HG03558 (cell line): ENCODE results near the gene CXCL11.
"Not testable (repeated sequence)": the region's sequence is repeated elsewhere in the genome, so short reads cannot be mapped to it uniquely, and the experiment has no call there.

Experiments
- ATAC-seq: cut with Tn5 transposase; IDR thresholded peaks from one replicate; pipeline ENCODE4 v1.9.1; 2021; ENCODE audit warnings: moderate number of reproducible peaks; ENCODE audit not compliant: unreplicated experiment; ENCODE audit errors: extremely low read depth

The CXCL11 gene

GRCh38 chr4:76035799-76036380 is at the start of gene CXCL11:
Gene CXCL11, minus strand, starts transcription at chr4:76036070. Its CDS starts 83 bp downstream, at chr4:76035987.
- ATAC-seq = no peak

GRCh38 chr4:76084542-76084941 is 48.7 kb upstream of the CXCL11 start:
- ATAC-seq = no peak

GRCh38 chr4:76083386-76083988 is 47.6 kb upstream of the CXCL11 start:
- no peak for ATAC-seq

GRCh38 chr4:76078033-76078613 is 42.3 kb upstream of the CXCL11 start:
- ATAC-seq = no peak

GRCh38 chr4:76074993-76075600 is 39.2 kb upstream of the CXCL11 start:
- ATAC-seq = no peak

- ATAC-seq = no peak
Measured at GRCh38 chr4:76074468-76074867, 38.6 kb upstream of the CXCL11 start, which contains the start of gene ART3. Gene ART3, plus strand, starts transcription at chr4:76074709. Its CDS starts 1,181 bp downstream, at chr4:76075890.

GRCh38 chr4:76072760-76073159 is 36.9 kb upstream of the CXCL11 start:
- no peak for ATAC-seq

- no peak for ATAC-seq
Measured at GRCh38 chr4:76067652-76068286, 31.9 kb upstream of the CXCL11 start.

GRCh38 chr4:76066546-76066945 is 30.7 kb upstream of the CXCL11 start:
- no peak for ATAC-seq

GRCh38 chr4:76061982-76062381 is 26.1 kb upstream of the CXCL11 start:
- ATAC-seq = peak; percentile 72

- ATAC-seq = no peak
Measured at GRCh38 chr4:76061421-76061820, 25.6 kb upstream of the CXCL11 start.

- no peak for ATAC-seq
Measured at GRCh38 chr4:76060506-76060905, 24.6 kb upstream of the CXCL11 start.

- ATAC-seq = no peak
Measured at GRCh38 chr4:76059750-76060149, 23.9 kb upstream of the CXCL11 start.

GRCh38 chr4:76058888-76059426 is 23.1 kb upstream of the CXCL11 start:
- ATAC-seq = no peak

GRCh38 chr4:76058302-76058701 is 22.4 kb upstream of the CXCL11 start:
- no peak for ATAC-seq

GRCh38 chr4:76055421-76055820 is 19.6 kb upstream of the CXCL11 start:
- no peak for ATAC-seq

GRCh38 chr4:76055016-76055415 is 19.1 kb upstream of the CXCL11 start:
- ATAC-seq = peak; percentile 89

GRCh38 chr4:76053730-76054129 is 17.9 kb upstream of the CXCL11 start:
- no peak for ATAC-seq

GRCh38 chr4:76050560-76051050 is 14.7 kb upstream of the CXCL11 start:
- not testable (repeated sequence) for ATAC-seq

GRCh38 chr4:76049860-76050416 is 14.1 kb upstream of the CXCL11 start:
- ATAC-seq = not testable (repeated sequence)
